Sigmoid colon (tissue), 4 donors: ENCODE measurements around the gene TMCC2.

Source experiments
- POLR2AphosphoS5 ChIP-seq, 4 donors: sonication (generic); formaldehyde crosslinking; IDR thresholded peaks; one replicate each; pipeline ENCODE4 v1.6.1; 2017; ENCODE audit warnings: antibody characterized with exemption in 4 of 4
- TF ChIP-seq, protein P1 (sequence below), 4 experiments: fragments of 450-650 bp in 3 of 4; fragments of 200-600 bp in 1 of 4; IDR thresholded peaks; one replicate each; pipeline ENCODE4 v1.5.1; 2016 to 2019; ENCODE audit warnings: antibody characterized with exemption in 4 of 4, mild to moderate bottlenecking in 3 of 4, moderate library complexity in 2 of 4

GRCh38 chr1:205257735-205258134, 30.0 kb downstream of the TMCC2 start:
- no peak for TF ChIP-seq POLR2AphosphoS5 (IDR thresholded peaks at IDR 0.05)
- TF ChIP-seq, protein P1, sequence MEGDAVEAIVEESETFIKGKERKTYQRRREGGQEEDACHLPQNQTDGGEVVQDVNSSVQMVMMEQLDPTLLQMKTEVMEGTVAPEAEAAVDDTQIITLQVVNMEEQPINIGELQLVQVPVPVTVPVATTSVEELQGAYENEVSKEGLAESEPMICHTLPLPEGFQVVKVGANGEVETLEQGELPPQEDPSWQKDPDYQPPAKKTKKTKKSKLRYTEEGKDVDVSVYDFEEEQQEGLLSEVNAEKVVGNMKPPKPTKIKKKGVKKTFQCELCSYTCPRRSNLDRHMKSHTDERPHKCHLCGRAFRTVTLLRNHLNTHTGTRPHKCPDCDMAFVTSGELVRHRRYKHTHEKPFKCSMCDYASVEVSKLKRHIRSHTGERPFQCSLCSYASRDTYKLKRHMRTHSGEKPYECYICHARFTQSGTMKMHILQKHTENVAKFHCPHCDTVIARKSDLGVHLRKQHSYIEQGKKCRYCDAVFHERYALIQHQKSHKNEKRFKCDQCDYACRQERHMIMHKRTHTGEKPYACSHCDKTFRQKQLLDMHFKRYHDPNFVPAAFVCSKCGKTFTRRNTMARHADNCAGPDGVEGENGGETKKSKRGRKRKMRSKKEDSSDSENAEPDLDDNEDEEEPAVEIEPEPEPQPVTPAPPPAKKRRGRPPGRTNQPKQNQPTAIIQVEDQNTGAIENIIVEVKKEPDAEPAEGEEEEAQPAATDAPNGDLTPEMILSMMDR (IDR thresholded peaks at IDR 0.05), result no peak
